IMR-90 (cell line): Measurements from ENCODE around the gene OSBP. TPM values are rescaled to one million over a fixed set of nuclear protein-coding genes. Genes with fewer than 3 reads are reported as not detected.

Experiments
- ATAC-seq: fragments of 200-7000 bp; cut with Tn5 transposase; 2 replicates; pipeline ENCODE4 v1.9.1; 2020; ENCODE audit warnings: low read depth, mild to moderate bottlenecking, moderate library complexity
- BruUV-seq: library from RNA; stranded (reverse); fragments of 400-500 nt; replicated peaks from 2 replicates; lab custom pipeline; 2021; lab: Mats Ljungman, UMichigan
- CTCF ChIA-PET: fragments of 300-600 bp; formaldehyde crosslinking; extraction: SDS; loops from one replicate; lab custom pipeline; 2021; ENCODE audit warnings: antibody characterized with exemption; lab: Yijun Ruan, JAX
- POLR2A ChIA-PET: fragments of 300-600 bp; sonication (Branson Sonifier 250); formaldehyde crosslinking; loops from one replicate; lab custom pipeline; 2022; ENCODE audit warnings: antibody characterized with exemption; ENCODE audit not compliant: unreplicated experiment; lab: Charles Lee
- DNase-seq: peaks from one replicate; pipeline ENCODE4 v3.0.0; 2013
- H2AFZ ChIP-seq: replicated peaks from 2 replicates; pipeline ENCODE3; 2013; ENCODE audit warnings: low read length, mild to moderate bottlenecking; ENCODE audit not compliant: poor library complexity
- H2AK5ac ChIP-seq: 2 replicates; pipeline ENCODE4 v1.6.1; 2013; ENCODE audit warnings: low read depth, low read length, inconsistent platforms
- H2AK9ac ChIP-seq: replicated peaks from 2 replicates; pipeline ENCODE3; 2013; ENCODE audit warnings: mild to moderate bottlenecking, low read depth, low read length, moderate library complexity; ENCODE audit not compliant: poor library complexity
- H2BK120ac ChIP-seq: 2 replicates; pipeline ENCODE4 v1.6.1; 2013; ENCODE audit warnings: low read depth, low read length, inconsistent platforms
- H2BK15ac ChIP-seq: 3 replicates; pipeline ENCODE4 v1.6.1; 2013; ENCODE audit warnings: low read depth, low read length, inconsistent platforms
- H2BK20ac ChIP-seq: 2 replicates; pipeline ENCODE4 v1.6.1; 2013; ENCODE audit warnings: low read depth, mild to moderate bottlenecking, inconsistent platforms, low read length, moderate library complexity
- H2BK5ac ChIP-seq: 2 replicates; pipeline ENCODE4 v1.6.1; 2013; ENCODE audit warnings: mild to moderate bottlenecking, low read depth, low read length, inconsistent platforms; ENCODE audit not compliant: poor library complexity, severe bottlenecking
- H3K14ac ChIP-seq: replicated peaks from 2 replicates; pipeline ENCODE4 v1.6.1; 2013; ENCODE audit warnings: low read depth, low read length, inconsistent platforms
- H3K18ac ChIP-seq: 2 replicates; pipeline ENCODE4 v1.6.1; 2013; ENCODE audit warnings: low read depth, low read length, control low read depth
- H3K23ac ChIP-seq: 2 replicates; pipeline ENCODE4 v1.6.1; 2013; ENCODE audit warnings: low read depth, low read length, inconsistent platforms
- H3K27ac ChIP-seq: 2 replicates; pipeline ENCODE4 v1.5.1; 2013; ENCODE audit warnings: mild to moderate bottlenecking, control low read depth, low read length; ENCODE audit not compliant: insufficient read depth
- H3K27me3 ChIP-seq: 2 replicates; pipeline ENCODE4 v1.6.1; 2013; ENCODE audit warnings: low read length; ENCODE audit not compliant: control insufficient read depth, insufficient read depth
- H3K36me3 ChIP-seq: 2 replicates; pipeline ENCODE4 v1.6.1; 2013; ENCODE audit warnings: low read length, mixed read lengths; ENCODE audit not compliant: control insufficient read depth, insufficient read depth
- H3K4ac ChIP-seq: 2 replicates; pipeline ENCODE4 v1.6.1; 2013; ENCODE audit warnings: low read depth, low read length, inconsistent platforms
- H3K4me1 ChIP-seq: 2 replicates; pipeline ENCODE4 v1.6.1; 2013; ENCODE audit warnings: low read length, mixed read lengths; ENCODE audit not compliant: control insufficient read depth, insufficient read depth
- H3K4me2 ChIP-seq: 2 replicates; pipeline ENCODE4 v1.6.1; 2013; ENCODE audit warnings: low read depth, mild to moderate bottlenecking, control low read depth, low read length, moderate library complexity
- H3K4me3 ChIP-seq: 2 replicates; pipeline ENCODE4 v1.5.1; 2013; ENCODE audit warnings: low read depth, mild to moderate bottlenecking, control low read depth, low read length, moderate library complexity; ENCODE audit not compliant: insufficient read depth
- H3K56ac ChIP-seq: 2 replicates; pipeline ENCODE4 v1.6.1; 2013; ENCODE audit warnings: low read length, inconsistent platforms; ENCODE audit not compliant: insufficient read depth; ENCODE audit errors: extremely low read depth
- H3K79me1 ChIP-seq, 2 experiments: 2 replicates each; pipeline ENCODE4 v1.6.1; 2013; ENCODE audit warnings: low read length in 2 of 2, inconsistent platforms in 1 of 2, low read depth in 1 of 2
- H3K9ac ChIP-seq: 2 replicates; pipeline ENCODE4 v1.6.1; 2013; ENCODE audit warnings: low read depth, low read length, control low read depth
- H3K9me1 ChIP-seq: 2 replicates; pipeline ENCODE4 v1.6.1; 2013; ENCODE audit warnings: low read length, inconsistent platforms; ENCODE audit not compliant: insufficient read depth
- H3K9me3 ChIP-seq: 2 replicates; pipeline ENCODE4 v1.6.1; 2013; ENCODE audit warnings: low read length; ENCODE audit not compliant: control insufficient read depth, insufficient read depth
- H4K20me1 ChIP-seq: 2 replicates; pipeline ENCODE4 v1.6.1; 2013; ENCODE audit warnings: low read length, inconsistent platforms; ENCODE audit not compliant: insufficient read depth
- H4K5ac ChIP-seq: 2 replicates; pipeline ENCODE4 v1.6.1; 2013; ENCODE audit warnings: mild to moderate bottlenecking, low read depth, low read length, control low read depth
- H4K8ac ChIP-seq, 2 experiments: 2 replicates each; pipeline ENCODE4 v1.6.1; 2013; ENCODE audit warnings: low read depth in 2 of 2, low read length in 2 of 2, control low read depth in 1 of 2, inconsistent platforms in 1 of 2
- H4K91ac ChIP-seq: 2 replicates; pipeline ENCODE4 v1.6.1; 2013; ENCODE audit warnings: low read depth, low read length, inconsistent platforms; ENCODE audit not compliant: insufficient read depth
- MAFK ChIP-seq: IDR thresholded peaks from 2 replicates; pipeline ENCODE4 v1.6.1; 2012; ENCODE audit warnings: low read depth, low read length, improper control_type of control experiment
- RAD21 ChIP-seq: IDR thresholded peaks from 2 replicates; pipeline ENCODE4 v1.6.1; 2012; ENCODE audit warnings: low read length, improper control_type of control experiment
- WGBS, 2 experiments: methylation state at CpG; one replicate each; pipeline versions ENCODE4 v1.1.5 to v1.1.7; 2013; ENCODE audit warnings: missing lambda C conversion rate in 2 of 2; ENCODE audit not compliant: insufficient read length in 1 of 2; ENCODE audit errors: extremely low coverage in 2 of 2; 5-methylcytosine and 5-hydroxymethylcytosine counted together
- dilution Hi-C: fragments of 300-500 bp; cut with HindIII; formaldehyde crosslinking; loops from one replicate; pipeline ENCODE4 v1.14.3; 2018; ENCODE audit warnings: low sequenced_read_pairs; ENCODE audit not compliant: unreplicated experiment
- in situ Hi-C: fragments of 300-500 bp; cut with MboI; formaldehyde crosslinking; loops from 3 replicates; pipeline ENCODE4 v1.14.3; 2019; ENCODE audit warnings: low sequenced_read_pairs, inconsistent platforms, mixed read lengths
- intact Hi-C: fragments of 100-400 bp; cut with micrococcal nuclease; formaldehyde crosslinking; loops from 2 replicates; pipeline ENCODE4 v1.10.0; 2022
- polyA plus RNA-seq, 3 experiments: library from polyadenylated mRNA; depleted of rRNA; stranded (reverse); fragments of >200 nt; gene quantifications; 2 replicates each; pipeline ENCODE4 v1.2.3, GENCODE V29; 2012; ENCODE audit warnings: low replicate concordance in 1 of 3
- total RNA-seq: library from RNA; depleted of rRNA; stranded (reverse); fragments of >200 nt; gene quantifications from 2 replicates; pipeline ENCODE4 v1.2.3, GENCODE V29; 2012

Gene OSBP
- total and polyA plus RNA-seq, 2 of the 4 experiments (the other 2 are of a cell fraction), result 22.1 to 27.4 TPM

DNA sequence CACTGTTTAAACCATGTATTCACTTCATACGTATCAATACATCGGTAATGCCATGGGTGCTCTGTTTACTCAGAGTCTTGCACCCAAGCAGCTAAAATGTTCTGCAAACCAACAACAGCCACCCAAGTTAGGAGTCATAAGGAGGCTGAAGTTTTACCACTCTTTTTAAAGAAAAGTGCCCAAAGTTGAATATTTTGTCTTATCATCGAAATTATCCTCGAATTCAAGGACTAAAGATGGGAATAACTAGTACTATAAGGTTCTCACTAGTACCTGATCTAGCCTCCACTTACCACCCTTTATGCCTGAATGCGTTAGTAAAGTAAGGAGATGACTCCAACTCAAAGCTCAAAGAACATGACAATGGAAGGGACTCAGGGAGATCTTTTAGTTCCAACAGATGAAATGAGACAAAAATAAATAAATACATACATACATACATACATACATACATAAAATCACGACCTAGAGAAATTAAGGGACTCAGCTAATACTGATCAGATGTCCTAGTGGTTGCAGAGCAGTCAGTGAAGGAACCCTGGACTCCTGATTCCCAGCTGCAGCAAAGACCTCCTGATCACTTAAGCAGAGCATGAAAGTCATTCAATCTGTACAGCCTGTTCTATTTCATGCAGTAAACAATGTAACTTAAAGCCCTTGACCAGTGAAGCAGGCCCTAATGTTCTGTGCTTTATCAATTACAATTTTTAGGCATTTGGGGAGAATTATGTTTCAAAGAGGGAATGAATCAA, 7.7 kb downstream of the OSBP start:
- H4K20me1 ChIP-seq, result peaks cover 30% of the 10 kb centered on the region
- no peak overlapping the region for H4K5ac ChIP-seq
- POLR2A ChIA-PET, result no interaction called here
- no peaks in the 10 kb centered on the region for H3K27me3 ChIP-seq
- H2AK9ac ChIP-seq, result no peak overlapping the region
- peaks cover 4% of the 10 kb centered on the region for H3K4me1 ChIP-seq
- H4K91ac ChIP-seq, result no peak overlapping the region
- H3K27ac ChIP-seq, result no peak overlapping the region
- H3K9me1 ChIP-seq, result peaks cover 10% of the 10 kb centered on the region
- no peak overlapping the region for H4K8ac ChIP-seq
- H3K14ac ChIP-seq, result no peak overlapping the region
- H3K23ac ChIP-seq, result no peak overlapping the region
- no CpG with 5 or more reads among the region's 6 CpGs for WGBS, 2 experiments
- peak; percentile 47 for TF ChIP-seq MAFK
- TF ChIP-seq RAD21, result no peak
- peaks cover 50% of the 10 kb centered on the region for H3K36me3 ChIP-seq
- no peak overlapping the region for H3K4me3 ChIP-seq
- CTCF ChIA-PET, result no interaction called here
- H2BK15ac ChIP-seq, result no peak overlapping the region
- no peak overlapping the region for H3K4me2 ChIP-seq
- no peaks in the 10 kb centered on the region for H3K9me3 ChIP-seq
- H2BK20ac ChIP-seq, result no peak overlapping the region
- intact Hi-C loops, result loop anchor here (2.0 kb wide), 1 partner anchor 45 kb away; no protein-coding TSS in a partner anchor
- no peak overlapping the region for H3K56ac ChIP-seq
- DNase-seq, result no peak
- ATAC-seq, result no peak
- H2AK5ac ChIP-seq, result no peak overlapping the region
- H2BK120ac ChIP-seq, result no peak overlapping the region
- BruUV-seq, result no TSS peak
- no peak overlapping the region for H3K9ac ChIP-seq
- H3K18ac ChIP-seq, result no peak overlapping the region
- H2BK5ac ChIP-seq, result no peak overlapping the region
- H3K4ac ChIP-seq, result no peak overlapping the region
- H3K79me1 ChIP-seq, result peaks cover 28 to 53% of the 10 kb centered on the region in 2 experiments
- in situ Hi-C loops, result loop anchor here (25.0 kb wide), 1 partner anchor 1704 kb away; no protein-coding TSS in a partner anchor
- dilution Hi-C loops, result no loop called here
- H2AFZ ChIP-seq, result no peak overlapping the region
